A549 treated with dexamethasone at 1 μM for 4 hours (cell line): Measurements from ENCODE around the gene PNPLA5. TPM values are rescaled to one million over a fixed set of nuclear protein-coding genes. Genes with fewer than 3 reads are reported as not detected.

ENCODE experiments used
- total RNA-seq: library from RNA; stranded (reverse); fragments of 200-300 nt; extraction: Qiagen RNA extraction; gene quantifications from 5 replicates; pipeline ENCODE4 v1.2.3, GENCODE V29; 2022

Gene PNPLA5
- total RNA-seq = 0.03 to 0.14 TPM (median 0.05 TPM) in 3 of 5 replicates, not detected in the others

GRCh38 chr22:43891360-43892182, at the start of gene PNPLA5:
TSS of gene PNPLA5 (minus strand) at chr22:43892013. CDS start at chr22:43891880, 133 bp downstream.

GRCh38 chr22:43923631-43924464, 32.0 kb upstream of the PNPLA5 start, which contains the start of gene PNPLA3:
TSS of gene PNPLA3 (plus strand) at chr22:43923805. CDS start at chr22:43923912, 107 bp downstream.

GRCh38 chr22:43862074-43862881, 29.5 kb downstream of the PNPLA5 start, which contains the start of gene SULT4A1:
TSS of gene SULT4A1 (minus strand) at chr22:43862513. CDS start at chr22:43862382, 131 bp downstream.

Other genes starting within 250 kb of the PNPLA5 start
- 0.39 to 0.65 TPM (median 0.52 TPM) in 5 replicates for gene EFCAB6, start 79.7 kb downstream of the PNPLA5 start, total RNA-seq
- gene SULT4A1, start 29.5 kb downstream of the PNPLA5 start, total RNA-seq = 0.07 TPM in 1 of 5 replicates, not detected in the others
- 0.59 to 1.1 TPM (median 0.81 TPM) in 5 replicates for gene PNPLA3, start 31.8 kb upstream of the PNPLA5 start, total RNA-seq
- gene SAMM50, start 63.4 kb upstream of the PNPLA5 start, total RNA-seq = 43.0 to 48.9 TPM (median 46.6 TPM) in 5 replicates
- gene PARVB, start 132.3 kb upstream of the PNPLA5 start, total RNA-seq = 37.0 to 44.1 TPM (median 41.7 TPM) in 5 replicates